ENCODE results near the gene MYL9.

MYL9 gene

DNA sequence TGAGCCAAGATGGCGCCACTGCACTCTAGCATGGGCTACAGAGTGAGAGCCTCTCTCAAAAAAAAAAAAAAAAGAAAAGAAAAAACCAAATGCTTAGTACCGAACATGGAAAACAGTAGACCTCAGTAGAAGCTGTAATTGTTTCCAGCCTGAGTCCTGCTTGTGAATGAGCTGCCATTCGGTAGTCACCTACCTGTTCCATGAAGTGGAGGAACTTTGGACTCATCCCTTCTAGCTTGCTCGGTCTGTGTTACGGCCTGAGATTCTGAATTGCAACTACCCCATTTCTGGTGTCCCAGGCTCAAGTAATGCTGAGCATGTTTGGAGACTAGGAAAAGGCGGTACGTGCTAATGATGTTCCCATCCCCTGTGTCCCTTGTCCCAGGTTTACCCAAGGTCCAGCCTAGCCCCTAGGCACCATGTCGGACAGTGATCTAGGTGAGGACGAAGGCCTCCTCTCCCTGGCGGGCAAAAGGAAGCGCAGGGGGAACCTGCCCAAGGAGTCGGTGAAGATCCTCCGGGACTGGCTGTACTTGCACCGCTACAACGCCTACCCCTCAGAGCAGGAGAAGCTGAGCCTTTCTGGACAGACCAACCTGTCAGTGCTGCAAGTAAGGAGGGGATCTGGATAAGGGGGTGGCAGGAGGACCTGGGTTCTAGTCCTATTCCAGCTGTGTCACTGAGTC is 37.2 kb downstream of the MYL9 start:
- H3K23ac ChIP-seq (ENCODE audit: low read length) = no peak overlapping the region
- H3K4me1 ChIP-seq (ENCODE audit: control insufficient read depth, low read depth, low read length) = no peaks in the 10 kb centered on the region
- WGBS (ENCODE audit: extremely low coverage, insufficient coverage, low lambda C conversion rate) = no CpG with 5 or more reads among the region's 15 CpGs
- H4K8ac ChIP-seq (ENCODE audit: low read depth, low read length) = no peak overlapping the region
- peaks cover 8% of the 10 kb centered on the region for H3K36me3 ChIP-seq (ENCODE audit: control insufficient read depth, insufficient read depth, low read length)
- peaks cover 14% of the 10 kb centered on the region for H3K79me1 ChIP-seq (ENCODE audit: low read length)
- H3K79me2 ChIP-seq (ENCODE audit: control insufficient read depth, insufficient read depth, low read length) = peaks cover 39% of the 10 kb centered on the region
- no peak overlapping the region for H2BK15ac ChIP-seq (replicated peaks; ENCODE audit: low read depth)
- H2BK5ac ChIP-seq (ENCODE audit: low read length) = no peak overlapping the region
- no peak overlapping the region for H3K9ac ChIP-seq (ENCODE audit: low read length)
- no peak overlapping the region for H2BK120ac ChIP-seq (ENCODE audit: low read depth, low read length)
- no peak overlapping the region for H3K18ac ChIP-seq (ENCODE audit: low read length)
- no peak overlapping the region for H2AK5ac ChIP-seq (ENCODE audit: low read length)
- no peak overlapping the region for H3K27ac ChIP-seq (ENCODE audit: low read depth, low read length)
- H3K4me2 ChIP-seq (ENCODE audit: low read length) = no peak overlapping the region
- H3K4ac ChIP-seq (ENCODE audit: low read depth, low read length) = no peak overlapping the region
- no peak overlapping the region for H3K4me3 ChIP-seq (ENCODE audit: low read length)
- H3K56ac ChIP-seq (ENCODE audit: low read length) = no peak overlapping the region
- no peak for DNase-seq
- H4K5ac ChIP-seq (ENCODE audit: low read length) = no peak overlapping the region
- no peaks in the 10 kb centered on the region for H3K27me3 ChIP-seq (ENCODE audit: insufficient read depth, low read length, poor library complexity)

DNA sequence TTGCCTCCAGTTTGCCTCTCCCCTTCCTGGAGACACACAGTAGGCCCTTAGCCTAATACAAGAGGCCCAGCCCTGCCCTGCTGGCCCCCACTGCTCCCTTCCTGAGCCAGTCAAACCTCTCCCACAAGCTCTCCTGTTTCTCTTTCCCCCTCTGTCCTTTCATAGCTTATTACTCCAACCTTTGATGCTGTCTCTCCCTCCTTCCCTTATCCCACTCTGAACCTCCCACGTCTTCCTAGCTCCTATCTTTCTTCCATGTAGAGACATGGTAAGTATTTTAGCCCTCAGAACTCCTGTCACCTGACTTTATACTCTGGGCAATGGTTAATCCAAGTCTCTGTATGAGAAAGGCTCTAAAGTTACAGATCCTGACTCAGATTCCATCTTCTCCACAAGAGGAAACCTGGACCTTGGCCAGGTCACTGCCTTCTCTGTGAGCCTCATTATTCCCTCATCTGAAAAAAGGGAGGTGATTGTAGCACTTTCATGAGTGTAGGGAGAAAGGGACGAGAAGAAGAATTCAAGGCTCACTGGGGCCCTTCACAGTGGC is 38.8 kb downstream of the MYL9 start:
- Histone ChIP-seq H2BK5ac (ENCODE audit: low read length) (no peak overlapping the region), H3K27me3 (ENCODE audit: insufficient read depth, low read length, poor library complexity) (no peaks in the 10 kb centered on the region), H3K36me3 (ENCODE audit: control insufficient read depth, insufficient read depth, low read length) (peaks cover 8% of the 10 kb centered on the region), H3K4me1 (ENCODE audit: control insufficient read depth, low read depth, low read length) (no peaks in the 10 kb centered on the region), H3K56ac (ENCODE audit: low read length) (no peak overlapping the region), H3K4ac (ENCODE audit: low read depth, low read length) (no peak overlapping the region), H4K5ac (ENCODE audit: low read length) (no peak overlapping the region), H3K79me1 (ENCODE audit: low read length) (peaks cover 14% of the 10 kb centered on the region), H2AK5ac (ENCODE audit: low read length) (no peak overlapping the region), H3K18ac (ENCODE audit: low read length) (no peak overlapping the region), H3K4me3 (ENCODE audit: low read length) (no peak overlapping the region), H3K27ac (ENCODE audit: low read depth, low read length) (no peak overlapping the region), H4K8ac (ENCODE audit: low read depth, low read length) (no peak overlapping the region), H2BK15ac (replicated peaks; ENCODE audit: low read depth) (no peak overlapping the region), H3K4me2 (ENCODE audit: low read length) (no peak overlapping the region), H3K79me2 (ENCODE audit: control insufficient read depth, insufficient read depth, low read length) (peaks cover 32% of the 10 kb centered on the region), H3K9ac (ENCODE audit: low read length) (no peak overlapping the region), H2BK120ac (ENCODE audit: low read depth, low read length) (no peak overlapping the region), H3K23ac (ENCODE audit: low read length) (no peak overlapping the region)
- no peak for DNase-seq
- no CpG with 5 or more reads among the region's 2 CpGs for WGBS (ENCODE audit: extremely low coverage, insufficient coverage, low lambda C conversion rate)

DNA sequence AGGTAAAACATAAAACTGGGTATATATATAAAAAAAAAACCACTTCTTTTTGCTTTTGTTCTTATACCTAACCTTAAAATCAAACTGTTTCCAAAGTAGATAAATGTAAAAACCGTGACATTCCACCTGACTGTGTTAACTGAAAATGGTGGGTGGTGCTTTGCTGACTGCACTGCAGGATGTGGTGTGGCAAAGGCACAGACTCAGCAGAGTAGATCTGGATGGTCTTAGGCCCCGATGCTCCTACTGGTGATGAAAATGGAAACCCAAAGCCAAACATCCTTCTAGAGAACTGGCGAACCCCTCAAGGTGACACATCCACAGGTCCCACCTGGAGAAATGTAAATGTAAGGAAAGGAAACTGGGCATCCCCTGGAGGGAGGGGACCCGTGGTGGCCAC is 41.0 kb downstream of the MYL9 start:
- Histone ChIP-seq H3K23ac (ENCODE audit: low read length) (no peak overlapping the region), H2AK5ac (ENCODE audit: low read length) (no peak overlapping the region), H3K27ac (ENCODE audit: low read depth, low read length) (no peak overlapping the region), H3K27me3 (ENCODE audit: insufficient read depth, low read length, poor library complexity) (no peaks in the 10 kb centered on the region), H3K36me3 (ENCODE audit: control insufficient read depth, insufficient read depth, low read length) (peaks cover 8% of the 10 kb centered on the region), H3K56ac (ENCODE audit: low read length) (no peak overlapping the region), H4K8ac (ENCODE audit: low read depth, low read length) (no peak overlapping the region), H2BK5ac (ENCODE audit: low read length) (no peak overlapping the region), H3K4me3 (ENCODE audit: low read length) (no peak overlapping the region), H2BK120ac (ENCODE audit: low read depth, low read length) (no peak overlapping the region), H3K4me2 (ENCODE audit: low read length) (no peak overlapping the region), H3K4me1 (ENCODE audit: control insufficient read depth, low read depth, low read length) (peaks cover 7% of the 10 kb centered on the region), H3K79me1 (ENCODE audit: low read length) (peaks cover 16% of the 10 kb centered on the region), H3K18ac (ENCODE audit: low read length) (no peak overlapping the region), H2BK15ac (replicated peaks; ENCODE audit: low read depth) (no peak overlapping the region), H3K4ac (ENCODE audit: low read depth, low read length) (no peak overlapping the region), H3K9ac (ENCODE audit: low read length) (no peak overlapping the region), H3K79me2 (ENCODE audit: control insufficient read depth, insufficient read depth, low read length) (peaks cover 14% of the 10 kb centered on the region), H4K5ac (ENCODE audit: low read length) (no peak overlapping the region)
- DNase-seq = no peak
- no CpG with 5 or more reads among the region's 4 CpGs for WGBS (ENCODE audit: extremely low coverage, insufficient coverage, low lambda C conversion rate)

DNA sequence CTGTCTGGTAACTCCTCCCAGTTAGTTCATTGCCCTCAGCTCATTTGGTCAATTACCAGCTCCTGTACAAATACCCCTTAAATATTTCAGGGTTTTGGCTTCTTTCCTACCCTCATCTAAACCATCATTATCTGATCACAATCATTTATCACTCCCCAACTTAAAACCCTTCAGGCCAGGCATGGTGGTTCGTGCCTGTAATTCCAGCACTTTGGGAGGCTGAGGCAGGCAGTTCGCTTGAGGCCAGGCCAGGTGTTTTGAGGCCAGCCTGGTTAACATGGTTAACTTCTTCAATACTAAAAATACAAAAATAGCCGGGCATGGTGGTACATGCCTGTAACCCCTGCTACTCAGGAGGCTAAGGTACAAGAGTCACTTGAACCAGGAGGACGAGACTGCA is 41.5 kb downstream of the MYL9 start:
- H3K4me1 ChIP-seq (ENCODE audit: control insufficient read depth, low read depth, low read length) = peaks cover 7% of the 10 kb centered on the region
- no peak overlapping the region for H3K4ac ChIP-seq (ENCODE audit: low read depth, low read length)
- H3K27ac ChIP-seq (ENCODE audit: low read depth, low read length) = no peak overlapping the region
- H2BK5ac ChIP-seq (ENCODE audit: low read length) = no peak overlapping the region
- no CpG with 5 or more reads among the region's 4 CpGs for WGBS (ENCODE audit: extremely low coverage, insufficient coverage, low lambda C conversion rate)
- no peak overlapping the region for H4K8ac ChIP-seq (ENCODE audit: low read depth, low read length)
- H3K56ac ChIP-seq (ENCODE audit: low read length) = no peak overlapping the region
- H3K23ac ChIP-seq (ENCODE audit: low read length) = no peak overlapping the region
- no peak overlapping the region for H3K9ac ChIP-seq (ENCODE audit: low read length)
- no peak overlapping the region for H3K4me3 ChIP-seq (ENCODE audit: low read length)
- H3K18ac ChIP-seq (ENCODE audit: low read length) = no peak overlapping the region
- no peak overlapping the region for H3K4me2 ChIP-seq (ENCODE audit: low read length)
- peaks cover 14% of the 10 kb centered on the region for H3K79me1 ChIP-seq (ENCODE audit: low read length)
- DNase-seq = no peak
- H3K79me2 ChIP-seq (ENCODE audit: control insufficient read depth, insufficient read depth, low read length) = peaks cover 11% of the 10 kb centered on the region
- H2BK120ac ChIP-seq (ENCODE audit: low read depth, low read length) = no peak overlapping the region
- no peak overlapping the region for H4K5ac ChIP-seq (ENCODE audit: low read length)
- H3K36me3 ChIP-seq (ENCODE audit: control insufficient read depth, insufficient read depth, low read length) = peaks cover 8% of the 10 kb centered on the region
- H2AK5ac ChIP-seq (ENCODE audit: low read length) = no peak overlapping the region
- H2BK15ac ChIP-seq (replicated peaks; ENCODE audit: low read depth) = no peak overlapping the region
- no peaks in the 10 kb centered on the region for H3K27me3 ChIP-seq (ENCODE audit: insufficient read depth, low read length, poor library complexity)

DNA sequence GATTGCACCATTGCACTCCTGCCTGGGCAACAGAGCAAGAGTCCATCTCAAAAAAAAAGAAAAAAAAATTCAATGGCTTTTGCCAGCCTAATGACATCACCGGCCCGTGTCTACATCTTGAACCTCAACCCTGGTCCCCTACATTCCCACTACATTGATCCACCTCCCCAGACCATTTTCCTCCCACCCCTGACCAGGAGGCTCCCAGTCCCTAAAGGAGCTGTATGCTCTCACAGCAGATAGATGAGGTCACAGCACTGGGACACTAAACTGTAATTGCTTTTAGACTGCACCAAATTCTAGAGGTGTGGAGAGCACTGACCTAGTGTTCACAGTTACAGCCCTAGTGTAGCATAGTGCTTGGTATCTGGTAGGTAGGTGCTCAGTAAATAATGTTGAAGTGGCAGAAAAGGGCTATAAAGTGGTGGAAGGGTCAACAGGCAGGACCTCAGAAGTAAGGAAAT is 42.7 kb downstream of the MYL9 start:
- Histone ChIP-seq H2AK5ac (ENCODE audit: low read length) (no peak overlapping the region), H3K79me2 (ENCODE audit: control insufficient read depth, insufficient read depth, low read length) (peaks cover 1% of the 10 kb centered on the region), H3K56ac (ENCODE audit: low read length) (no peak overlapping the region), H3K27me3 (ENCODE audit: insufficient read depth, low read length, poor library complexity) (no peaks in the 10 kb centered on the region), H3K18ac (ENCODE audit: low read length) (no peak overlapping the region), H3K23ac (ENCODE audit: low read length) (no peak overlapping the region), H3K4me2 (ENCODE audit: low read length) (no peak overlapping the region), H4K5ac (ENCODE audit: low read length) (no peak overlapping the region), H3K4me1 (ENCODE audit: control insufficient read depth, low read depth, low read length) (peaks cover 7% of the 10 kb centered on the region), H3K4me3 (ENCODE audit: low read length) (no peak overlapping the region), H3K4ac (ENCODE audit: low read depth, low read length) (no peak overlapping the region), H3K27ac (ENCODE audit: low read depth, low read length) (no peak overlapping the region), H3K36me3 (ENCODE audit: control insufficient read depth, insufficient read depth, low read length) (peaks cover 5% of the 10 kb centered on the region), H3K9ac (ENCODE audit: low read length) (no peak overlapping the region), H2BK15ac (replicated peaks; ENCODE audit: low read depth) (no peak overlapping the region), H2BK5ac (ENCODE audit: low read length) (no peak overlapping the region), H2BK120ac (ENCODE audit: low read depth, low read length) (no peak overlapping the region), H4K8ac (ENCODE audit: low read depth, low read length) (no peak overlapping the region), H3K79me1 (ENCODE audit: low read length) (peaks cover 8% of the 10 kb centered on the region)
- no peak for DNase-seq
- no CpG with 5 or more reads among the region's 2 CpGs for WGBS (ENCODE audit: extremely low coverage, insufficient coverage, low lambda C conversion rate)
